Bone marrow (tissue), 2 donors: ENCODE measurements around the gene DPYSL3.

Source experiments
- DNase-seq, 2 donors: peaks; one replicate each; lab custom pipeline; 2025; lab: John Stamatoyannopoulos, UW

DPYSL3 gene

DNA sequence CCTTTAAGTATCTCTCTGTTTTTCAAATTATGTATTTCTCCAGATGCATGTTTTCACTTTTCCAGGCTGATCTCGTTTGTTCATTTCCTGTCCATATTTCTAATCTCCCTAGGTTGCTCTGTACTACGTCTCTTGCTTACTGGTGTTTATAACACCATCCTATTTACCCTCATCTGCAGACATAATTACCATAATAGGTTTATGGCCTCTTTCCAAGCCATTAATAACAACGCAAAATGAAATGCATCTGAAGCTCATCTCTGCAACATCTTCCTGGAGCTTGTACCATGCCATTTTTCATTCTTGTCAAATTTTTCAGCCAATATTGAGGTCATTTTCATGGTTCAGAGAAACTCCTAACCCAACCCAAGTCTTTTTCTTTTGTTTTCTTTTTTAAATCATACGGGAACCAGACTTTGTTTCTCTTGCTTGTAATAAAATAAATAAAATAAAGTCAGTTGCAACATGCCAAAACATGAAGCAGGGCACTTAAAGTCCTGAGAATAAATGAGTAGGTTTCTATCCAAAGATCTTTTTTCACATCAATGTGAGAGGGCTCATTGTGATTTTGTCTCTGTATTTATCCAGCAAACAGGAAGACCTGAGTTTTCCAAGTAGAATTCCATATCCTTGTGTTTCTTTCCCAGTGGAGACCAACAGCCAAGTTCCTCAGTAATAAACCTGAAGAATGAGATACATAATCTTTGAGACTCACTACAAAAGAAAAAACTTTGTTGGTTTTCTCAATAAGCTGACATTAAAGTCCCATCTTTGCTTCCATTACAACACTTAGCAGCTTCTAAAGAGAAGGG is 37.0 kb downstream of the DPYSL3 start:
- DNase-seq, result no peak

DNA sequence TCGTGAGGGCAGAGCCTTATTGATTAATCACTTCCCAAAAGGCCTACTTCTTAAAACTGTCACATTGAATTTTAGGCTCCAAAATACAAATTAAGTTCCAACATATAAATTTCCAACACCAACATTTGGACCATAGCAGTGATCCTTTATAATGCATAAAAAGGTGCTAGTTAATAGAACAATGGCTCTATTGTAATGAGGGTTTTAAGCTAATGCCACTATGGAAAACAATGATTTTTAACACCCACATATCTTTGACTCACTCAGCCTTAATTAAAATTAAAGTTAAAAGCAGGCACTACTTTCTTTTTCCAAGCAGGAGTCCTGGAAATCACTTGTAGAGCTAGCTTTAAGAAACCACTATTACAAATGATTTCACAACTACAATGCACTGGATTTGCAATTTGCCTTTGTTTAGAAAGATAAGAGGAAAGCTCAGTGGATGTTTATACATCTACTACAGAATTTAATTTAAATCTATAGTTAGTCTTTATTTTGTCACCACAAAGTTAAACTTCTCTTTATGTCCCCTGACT is 41.8 kb downstream of the DPYSL3 start:
- DNase-seq, result no peak

DNA sequence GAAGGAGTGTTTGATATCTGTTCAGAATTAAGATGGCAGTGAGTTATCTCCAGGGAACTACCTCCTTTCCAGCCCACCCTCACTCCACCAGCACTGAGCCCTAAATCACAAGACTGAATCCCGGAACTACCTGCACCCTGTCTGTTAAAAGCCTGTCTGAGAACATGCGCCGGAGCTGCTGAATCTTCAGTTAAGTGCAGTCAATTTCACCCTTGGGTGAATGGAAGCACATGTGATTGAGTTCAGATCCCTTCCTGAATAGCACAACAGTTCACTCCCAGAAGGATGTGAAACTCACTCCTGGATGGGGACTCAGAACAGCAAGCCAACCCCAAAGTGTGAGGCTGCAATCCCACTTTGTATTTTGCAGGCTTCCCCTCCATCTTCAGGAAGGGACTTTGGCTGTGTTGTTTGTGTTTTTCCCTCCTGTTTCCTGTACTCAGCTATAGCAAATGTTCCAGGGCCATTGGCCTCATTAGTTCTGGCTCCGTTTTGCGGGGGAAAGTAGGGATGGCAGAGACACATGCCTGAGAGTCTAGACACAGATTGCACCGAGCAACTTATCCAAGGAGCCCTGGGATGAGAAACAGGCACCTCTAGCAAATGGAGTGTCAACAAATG is 43.4 kb downstream of the DPYSL3 start:
- DNase-seq, result no peak

DNA sequence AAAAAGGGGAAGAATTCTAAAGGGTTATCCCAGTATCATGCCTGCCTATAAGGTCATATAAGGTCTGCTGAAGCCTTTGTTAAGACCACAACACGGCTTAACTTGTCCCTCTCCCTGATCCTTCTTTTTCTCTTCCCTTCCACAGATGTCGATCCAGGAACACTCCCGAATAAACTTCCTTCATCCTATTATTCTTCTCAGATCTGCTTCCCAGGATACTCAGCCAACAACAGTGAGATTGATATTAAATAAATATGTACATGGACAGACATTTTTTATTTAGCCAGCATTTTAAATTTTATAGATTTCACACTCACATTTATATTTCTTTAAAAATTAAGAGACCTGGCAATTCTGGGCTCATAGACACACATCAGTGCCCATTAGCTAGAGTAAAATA is 44.1 kb downstream of the DPYSL3 start:
- DNase-seq, result no peak

DNA sequence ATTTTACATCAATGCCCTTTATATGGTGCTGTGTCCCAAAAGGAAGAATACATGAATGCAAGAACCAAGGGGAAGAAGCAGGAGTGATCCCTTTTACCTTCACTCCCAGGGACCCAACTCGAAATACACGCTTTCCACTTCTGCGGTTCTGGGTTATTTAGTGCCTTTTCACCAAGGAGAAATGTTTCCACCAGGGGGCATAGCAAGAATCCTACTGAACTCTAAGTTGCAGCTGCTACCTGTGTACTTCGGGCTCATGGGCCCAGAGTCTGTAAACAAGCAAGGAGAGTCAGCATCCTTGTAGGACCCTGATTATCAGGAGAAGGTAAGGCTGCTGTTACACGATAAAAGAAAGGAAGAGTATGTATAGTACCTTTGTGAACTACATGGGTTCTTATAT is 45.7 kb downstream of the DPYSL3 start:
- no peak for DNase-seq

DNA sequence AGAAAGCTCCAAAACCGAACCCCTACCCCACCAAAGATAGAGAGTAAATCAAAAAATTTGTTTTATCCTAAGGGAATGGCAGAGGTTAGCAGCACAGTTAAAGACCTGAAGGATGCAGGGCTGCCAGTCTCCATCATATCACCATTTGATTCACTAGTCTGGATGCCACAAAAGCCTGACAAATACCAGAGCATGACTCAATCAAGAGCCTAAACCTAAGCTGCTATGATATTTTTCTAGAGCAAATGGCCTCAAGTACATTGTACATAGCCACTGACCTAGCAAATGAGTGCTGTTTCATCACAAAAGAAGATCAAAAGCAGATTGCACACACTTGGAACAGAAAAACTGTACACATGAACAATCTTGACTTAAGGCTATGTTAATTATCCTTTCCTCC is 48.0 kb downstream of the DPYSL3 start:
- no peak for DNase-seq

DNA sequence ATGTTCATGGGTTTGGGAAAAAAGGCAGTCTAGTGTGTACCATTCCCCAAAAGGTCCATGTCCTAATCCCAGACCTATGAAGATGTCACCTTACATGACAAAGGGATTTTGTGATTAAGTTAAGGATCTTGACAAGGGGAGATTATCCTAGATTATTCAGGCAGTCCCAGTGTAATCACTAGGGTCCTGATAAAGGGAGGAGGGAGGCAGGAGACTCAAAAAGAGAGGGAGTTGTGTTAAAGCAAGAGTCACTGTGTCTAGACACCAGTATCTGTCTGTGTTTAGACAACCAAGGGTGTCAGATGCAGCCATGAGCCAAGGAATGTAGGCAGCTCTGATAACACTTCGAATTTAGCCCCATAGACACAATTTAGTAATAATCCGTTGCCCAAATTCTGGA is 49.5 kb downstream of the DPYSL3 start:
- DNase-seq, result no peak

DNA sequence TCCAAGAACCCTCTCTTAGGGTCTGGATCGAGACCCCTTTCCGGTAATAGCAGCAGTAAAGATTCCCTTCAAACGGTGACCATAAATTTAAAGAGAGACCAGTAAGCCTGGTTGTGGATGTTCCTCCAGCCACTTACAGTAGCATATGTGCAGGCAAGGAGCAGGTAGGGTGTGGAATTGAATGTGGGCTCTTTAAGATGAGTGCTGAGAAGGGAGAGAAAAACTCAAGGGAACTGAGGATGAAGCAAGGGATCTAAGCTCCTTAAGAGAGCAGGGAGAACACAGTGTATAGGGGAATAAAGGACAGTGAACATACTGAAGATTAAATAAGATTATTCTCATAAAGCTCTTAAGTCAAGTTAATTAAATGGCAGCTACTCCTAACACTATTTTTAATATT is 51.3 kb downstream of the DPYSL3 start:
- no peak for DNase-seq

DNA sequence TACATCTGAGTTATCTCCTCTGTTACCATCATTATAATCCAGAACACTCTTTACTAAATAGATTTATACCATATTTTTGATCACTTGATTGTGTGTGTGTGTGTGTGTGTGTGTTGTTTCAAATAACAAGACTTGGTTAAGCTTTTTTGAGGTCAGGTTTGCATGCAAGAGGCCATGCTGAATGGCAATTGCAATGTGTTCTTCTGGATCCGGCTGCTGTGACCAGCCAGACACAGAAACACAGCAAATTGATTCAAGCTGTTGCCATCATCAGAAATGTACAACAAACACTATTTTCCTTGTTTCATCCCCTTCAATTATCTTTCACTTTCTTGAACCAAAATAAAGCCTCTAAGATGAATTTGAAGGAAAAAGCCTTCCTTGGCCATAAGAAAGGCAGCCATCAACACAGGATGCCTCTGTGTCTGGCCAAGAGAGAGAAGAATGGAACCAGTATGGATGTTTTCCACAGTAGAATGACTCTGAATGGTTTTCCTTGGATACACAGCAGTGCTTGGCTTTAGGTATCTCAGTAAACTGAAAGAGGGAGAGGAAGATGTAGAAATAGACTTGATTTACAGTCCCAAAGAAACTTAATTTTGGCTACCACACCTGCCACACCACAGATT is 53.9 kb downstream of the DPYSL3 start:
- no peak for DNase-seq

DNA sequence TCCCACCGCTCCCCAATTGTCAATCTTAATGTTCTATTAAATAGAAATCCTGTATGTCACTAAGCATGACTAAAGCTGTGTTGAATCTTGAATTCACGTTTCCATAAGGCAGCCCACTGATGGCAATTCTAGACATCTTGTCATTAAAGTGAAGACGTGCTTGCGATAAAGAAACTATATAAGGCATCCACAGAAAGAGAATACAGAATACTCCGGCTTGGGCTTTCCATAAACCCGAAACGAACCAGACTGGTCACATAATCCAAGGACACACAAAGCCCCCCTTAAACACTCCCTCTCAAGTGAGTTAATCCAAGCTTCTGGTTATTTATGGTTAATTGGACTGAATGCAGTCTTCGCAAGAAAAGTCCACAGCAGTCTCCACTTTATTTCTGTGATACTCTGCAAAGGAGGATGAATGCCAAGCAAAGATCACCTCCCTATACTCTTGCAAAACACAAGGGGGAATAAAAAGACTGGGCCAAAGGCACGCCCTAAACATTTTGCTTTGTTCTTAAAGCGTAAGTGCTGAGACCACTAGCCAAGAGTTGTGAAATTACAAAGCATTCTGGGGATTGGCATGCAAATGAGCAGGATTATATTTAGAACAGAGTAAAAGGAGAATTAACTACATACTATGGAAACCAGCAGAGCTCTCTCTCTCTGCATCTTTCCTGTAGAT is 54.7 kb downstream of the DPYSL3 start:
- DNase-seq, result no peak

DNA sequence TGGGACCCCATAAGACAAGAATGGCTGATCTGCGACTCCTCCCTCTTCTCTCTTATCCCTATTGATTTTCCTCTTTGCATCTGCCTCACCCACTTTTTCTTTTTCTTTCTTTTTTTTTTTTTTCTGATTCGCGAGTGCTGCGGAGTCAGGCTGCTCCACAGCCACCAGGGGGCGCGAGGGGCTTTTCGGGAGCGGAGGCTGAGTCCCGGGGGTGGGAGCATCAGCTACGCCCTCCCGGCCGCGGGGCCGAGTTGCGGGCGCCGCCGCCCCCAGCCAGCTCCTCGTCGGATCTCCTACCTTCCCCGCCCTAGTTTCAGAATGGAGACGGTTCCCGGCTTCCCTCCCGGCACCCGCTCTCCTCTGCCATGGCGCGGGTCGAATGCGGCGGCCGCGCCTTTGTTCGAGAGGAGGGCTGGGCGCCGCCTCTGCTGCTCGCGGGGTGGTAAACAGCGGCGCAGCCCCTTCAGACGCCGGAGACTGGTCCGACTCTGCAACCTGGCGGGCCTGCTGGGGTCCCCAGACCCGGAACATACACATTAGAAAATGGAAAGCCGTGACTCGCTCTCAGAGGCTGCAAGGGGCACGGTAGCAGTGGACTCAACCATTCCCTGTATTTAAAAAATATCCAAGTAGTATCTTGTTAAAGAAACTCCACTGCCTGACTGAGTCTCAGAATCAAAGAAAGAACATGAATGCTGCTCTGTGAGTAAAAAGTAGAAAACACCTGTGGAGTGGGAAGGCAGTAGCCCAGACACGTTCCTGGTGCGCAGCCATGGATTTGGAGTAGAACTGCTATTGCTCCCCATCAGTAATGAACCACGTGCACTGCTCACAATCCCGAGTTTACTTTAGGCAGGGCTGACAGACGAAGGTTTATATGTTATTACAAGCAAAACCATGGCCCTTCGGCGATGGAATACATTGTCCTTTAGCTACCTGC is 55.7 kb downstream of the DPYSL3 start:
- peak; percentile 16 to 66 for DNase-seq

DNA sequence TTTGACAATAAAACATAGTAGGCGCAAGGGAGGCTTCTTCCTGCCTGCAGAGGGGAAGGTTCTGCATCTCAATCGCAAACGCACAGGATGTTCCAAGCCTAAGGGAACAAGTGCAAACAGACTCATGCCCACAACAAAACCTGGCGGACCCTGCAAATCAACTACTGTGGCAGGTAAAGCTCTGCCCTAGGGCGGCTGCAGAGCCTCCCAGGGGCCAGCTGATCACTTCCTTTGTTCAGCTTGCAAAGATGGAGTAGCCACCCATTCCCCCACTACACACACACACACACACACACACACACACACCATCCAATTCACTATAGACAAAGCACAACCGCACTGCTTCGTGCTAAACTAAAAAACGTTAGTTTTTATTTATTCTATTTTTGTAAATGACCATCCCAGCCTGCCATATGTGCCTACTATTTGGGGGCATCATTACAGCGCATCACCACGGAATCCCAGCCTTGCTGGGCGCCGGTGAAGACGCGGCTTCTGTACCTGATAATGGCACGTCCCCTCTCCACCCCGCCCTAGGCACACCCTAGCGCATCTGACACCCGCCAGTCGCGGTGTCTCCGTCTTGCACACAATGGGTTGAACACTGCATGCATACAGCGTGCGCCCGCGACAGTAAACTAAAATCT is 57.6 kb downstream of the DPYSL3 start:
- DNase-seq, result no peak

DNA sequence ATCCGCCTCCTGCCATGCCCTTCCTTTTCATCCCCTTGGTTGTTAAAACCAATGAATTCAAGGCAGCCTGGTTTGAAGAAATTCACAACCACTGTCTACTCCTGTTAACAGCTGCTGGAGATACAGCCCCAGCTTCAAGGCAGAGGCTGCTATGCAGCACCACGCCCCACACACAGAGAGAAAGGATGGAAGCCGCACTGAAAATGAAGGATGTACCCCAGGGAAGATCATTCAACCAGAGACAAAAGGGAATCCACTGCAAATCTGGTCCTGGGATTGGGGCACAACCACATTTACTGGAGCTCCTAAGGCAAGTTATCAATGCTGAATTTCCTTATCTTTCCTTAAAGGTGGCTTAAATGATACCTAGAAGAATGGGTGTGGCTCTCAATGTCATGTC is 58.7 kb downstream of the DPYSL3 start:
- DNase-seq, result no peak

DNA sequence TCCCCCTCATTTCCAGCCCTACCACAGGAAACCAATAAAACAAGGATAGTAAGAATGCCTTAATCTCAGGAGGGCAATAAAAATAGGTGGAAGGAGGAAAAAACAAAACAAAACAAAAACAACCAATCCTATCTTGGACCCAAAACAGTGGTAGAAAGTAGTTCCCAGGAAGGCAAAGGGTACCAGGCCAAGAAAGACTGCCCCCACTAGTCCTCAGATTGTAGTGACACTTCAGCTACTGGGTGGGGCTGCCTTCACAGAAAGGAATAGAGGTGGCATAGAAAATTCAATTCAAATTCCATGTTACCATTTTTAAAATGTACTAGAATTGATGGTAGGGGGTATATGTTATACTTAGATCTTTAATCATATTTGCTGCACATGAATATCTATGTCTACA is 59.3 kb downstream of the DPYSL3 start:
- no peak for DNase-seq

DNA sequence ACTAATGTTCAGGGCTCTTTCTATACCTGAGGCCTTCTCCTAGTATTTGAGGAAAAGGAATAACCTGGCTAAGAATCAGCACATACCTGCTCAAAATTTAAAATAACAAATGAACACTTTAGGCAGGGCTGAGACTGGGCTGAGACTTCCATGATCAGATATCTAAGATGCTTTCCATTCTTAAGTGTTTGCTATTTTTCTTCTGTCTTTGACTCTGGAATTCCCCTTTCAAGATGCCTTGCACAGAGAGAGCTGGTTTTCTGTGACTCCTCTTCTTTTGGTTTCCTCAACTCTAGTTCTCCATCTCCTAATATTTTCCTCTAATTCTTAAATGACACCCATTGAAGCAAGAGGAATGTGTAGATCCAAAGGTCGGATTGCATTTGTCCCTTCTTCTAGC is 61.1 kb downstream of the DPYSL3 start:
- no peak for DNase-seq

DNA sequence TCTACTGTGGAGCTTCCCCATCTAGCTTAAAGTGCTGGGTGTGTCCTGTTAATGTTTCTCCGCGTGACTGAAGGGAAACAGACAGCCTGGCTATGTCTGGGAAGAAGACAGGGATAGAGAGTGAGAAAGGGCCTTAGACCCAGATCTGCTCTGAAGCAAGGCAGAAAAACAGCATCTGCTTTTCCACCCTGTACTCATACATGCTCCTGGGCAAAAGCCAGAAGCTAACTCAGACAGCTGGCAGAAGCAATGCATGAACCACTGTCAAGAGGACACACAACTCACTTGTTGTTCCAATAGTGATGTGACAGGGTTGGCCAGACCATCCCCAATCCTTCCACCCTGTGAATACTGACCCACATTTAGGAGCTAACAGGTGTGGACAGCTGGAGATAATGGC is 63.3 kb downstream of the DPYSL3 start:
- DNase-seq, result no peak

DNA sequence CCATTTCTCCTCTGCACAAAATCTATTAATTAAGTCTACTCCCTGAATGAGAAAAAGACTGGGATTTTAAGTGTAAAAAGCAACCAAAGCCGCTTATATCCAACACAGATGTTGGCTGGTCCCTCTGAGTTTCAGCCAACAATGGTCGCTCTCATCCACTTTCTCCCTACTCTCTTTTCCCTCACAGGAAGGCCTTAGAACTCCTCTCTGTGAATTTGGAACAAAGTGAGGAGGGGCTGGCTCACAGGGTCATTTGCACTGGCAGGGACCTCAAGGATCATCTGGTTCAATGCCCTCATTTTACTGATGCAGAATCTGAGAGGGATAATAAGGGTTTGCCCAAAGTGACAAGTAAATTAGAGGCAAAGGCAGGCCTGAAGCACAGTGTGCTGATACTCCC is 64.0 kb downstream of the DPYSL3 start:
- no peak for DNase-seq

DNA sequence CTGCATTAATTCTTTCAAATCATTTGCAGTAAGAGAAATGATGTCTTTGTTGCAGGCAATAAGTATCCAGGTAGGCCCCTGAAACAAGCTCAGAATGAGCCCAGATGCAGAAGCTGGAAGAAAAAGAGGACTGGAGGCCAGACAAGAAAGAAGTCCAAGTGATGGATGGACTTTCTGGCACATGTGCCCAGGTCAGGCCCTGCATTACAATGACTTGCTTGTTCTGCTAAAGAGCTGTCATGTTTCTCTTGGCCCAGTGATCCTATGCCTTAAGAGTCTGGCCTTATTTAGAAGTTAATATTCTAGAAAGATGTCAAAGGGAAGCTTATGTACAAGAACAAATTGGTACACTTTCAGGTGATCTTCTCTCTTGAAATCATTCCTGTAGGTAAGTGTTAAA is 64.8 kb downstream of the DPYSL3 start:
- no peak for DNase-seq

DNA sequence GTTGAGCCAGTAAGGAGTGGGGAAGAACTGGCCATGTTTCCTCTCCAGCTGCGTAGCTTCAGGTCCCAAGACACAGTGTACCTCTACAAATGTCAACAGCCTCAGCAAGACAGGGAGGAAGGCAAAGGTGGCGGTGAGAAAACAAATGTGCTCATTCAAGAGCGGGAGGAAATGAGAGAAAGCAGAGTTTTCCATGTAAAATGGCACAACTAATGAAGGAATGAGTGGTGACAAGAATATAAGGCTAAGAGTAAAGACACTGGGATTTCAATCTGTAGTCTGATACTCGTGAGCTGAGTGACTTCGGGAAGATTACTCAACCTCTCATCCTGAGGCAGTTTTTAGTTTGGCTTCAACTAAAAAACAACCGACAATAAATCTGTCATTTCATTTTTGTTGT is 67.6 kb downstream of the DPYSL3 start:
- no peak for DNase-seq

DNA sequence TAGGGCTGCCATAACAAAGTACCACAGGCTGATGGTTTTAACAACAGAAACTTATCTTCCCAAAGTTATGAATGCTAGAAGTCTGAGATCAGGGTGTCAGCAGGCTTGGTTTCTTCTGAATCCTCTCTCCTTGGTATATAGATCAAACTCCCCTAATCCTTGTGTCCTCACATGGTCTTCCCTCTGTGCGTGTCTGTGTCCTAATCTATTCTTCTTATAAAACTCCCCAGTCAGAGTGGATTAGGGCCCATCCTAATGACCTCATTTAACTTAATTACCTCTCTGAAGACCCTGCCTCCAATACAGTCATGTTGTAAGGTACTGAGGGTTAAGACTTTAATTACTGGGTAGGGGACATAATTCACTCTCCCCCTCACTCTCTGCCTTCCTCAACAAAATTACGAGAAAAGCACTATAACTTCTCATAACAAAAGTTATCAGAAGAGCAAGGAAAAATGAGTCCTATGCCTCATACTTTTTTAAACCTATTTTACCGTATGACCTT is 68.6 kb downstream of the DPYSL3 start:
- no peak for DNase-seq

DNA sequence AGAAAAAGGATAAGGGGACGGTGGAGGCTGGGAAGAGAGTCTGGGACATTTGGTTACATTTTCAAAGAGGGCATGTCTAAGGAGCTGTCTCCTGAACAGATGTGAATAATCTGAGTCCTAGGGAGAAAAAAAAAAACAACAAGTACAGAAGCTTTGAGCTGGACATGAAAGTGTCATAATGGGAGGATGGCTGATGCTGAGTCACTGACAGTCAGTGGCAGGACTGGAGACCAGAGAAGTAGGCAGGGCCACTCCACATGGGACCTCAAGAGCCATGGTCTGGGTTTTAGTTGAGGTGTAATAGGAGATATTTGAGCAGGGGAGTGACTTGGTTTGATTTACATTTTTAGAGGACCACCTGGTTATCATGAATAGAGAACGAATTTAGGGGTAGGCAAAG is 70.6 kb downstream of the DPYSL3 start:
- DNase-seq, result no peak
